H9 (cell line): ENCODE data around the gene SLC28A3. TPM values are rescaled to one million over a fixed set of nuclear protein-coding genes. Genes with fewer than 3 reads are reported as not detected.

Source experiments
- DNase-seq: peaks from one replicate; pipeline ENCODE4 v3.0.0-alpha.2; 2017
- H2AFZ ChIP-seq: one replicate; pipeline ENCODE4 v1.6.1; 2013; ENCODE audit warnings: mild to moderate bottlenecking, low read length, control low read depth, moderate library complexity
- H2AK5ac ChIP-seq: 2 replicates; pipeline ENCODE4 v1.6.1; 2013; ENCODE audit warnings: low read length, control low read depth, mixed read lengths; ENCODE audit not compliant: insufficient read length
- H2BK120ac ChIP-seq: one replicate; pipeline ENCODE4 v1.6.1; 2013; ENCODE audit warnings: low read depth, mild to moderate bottlenecking, low read length, control low read depth, inconsistent platforms; ENCODE audit not compliant: poor library complexity, severe bottlenecking
- H2BK12ac ChIP-seq: 2 replicates; pipeline ENCODE4 v1.6.1; 2013; ENCODE audit warnings: low read length, control low read depth, mixed read lengths, low read depth; ENCODE audit not compliant: insufficient read length
- H2BK15ac ChIP-seq: 2 replicates; pipeline ENCODE4 v1.6.1; 2013; ENCODE audit warnings: low read depth, low read length, control low read depth
- H2BK20ac ChIP-seq: one replicate; pipeline ENCODE4 v1.6.1; 2013; ENCODE audit warnings: low read depth, mild to moderate bottlenecking, low read length, control low read depth, inconsistent platforms; ENCODE audit not compliant: poor library complexity, severe bottlenecking
- H2BK5ac ChIP-seq: 2 replicates; pipeline ENCODE4 v1.6.1; 2013; ENCODE audit warnings: low read length, control low read depth, mixed read lengths; ENCODE audit not compliant: insufficient read length
- H3K14ac ChIP-seq: 2 replicates; pipeline ENCODE4 v1.6.1; 2013; ENCODE audit warnings: low read length, control low read depth; ENCODE audit not compliant: insufficient read depth
- H3K18ac ChIP-seq: 2 replicates; pipeline ENCODE4 v1.6.1; 2013; ENCODE audit warnings: low read depth, mild to moderate bottlenecking, mixed read lengths, low read length, control low read depth; ENCODE audit not compliant: insufficient read length
- H3K23ac ChIP-seq: 2 replicates; pipeline ENCODE4 v1.6.1; 2013; ENCODE audit warnings: low read length, control low read depth, mixed read lengths, low read depth; ENCODE audit not compliant: insufficient read length
- H3K23me2 ChIP-seq: 2 replicates; pipeline ENCODE4 v1.6.1; 2013; ENCODE audit warnings: low read depth, mild to moderate bottlenecking, mixed read lengths, low read length, control low read depth; ENCODE audit not compliant: insufficient read length, poor library complexity, severe bottlenecking
- H3K27ac ChIP-seq: 2 replicates; pipeline ENCODE4 v1.5.1; 2013; ENCODE audit warnings: low read length, control low read depth, mixed read lengths, low read depth; ENCODE audit not compliant: insufficient read length
- H3K27me3 ChIP-seq: 2 replicates; pipeline ENCODE4 v1.6.1; 2013; ENCODE audit warnings: low read length, control low read depth, inconsistent platforms; ENCODE audit not compliant: insufficient read depth
- H3K4ac ChIP-seq: 2 replicates; pipeline ENCODE4 v1.6.1; 2013; ENCODE audit warnings: low read depth, mild to moderate bottlenecking, control low read depth, inconsistent platforms, low read length, moderate library complexity
- H3K4me1 ChIP-seq: 2 replicates; pipeline ENCODE4 v1.6.1; 2013; ENCODE audit warnings: low read length, control low read depth, inconsistent platforms; ENCODE audit not compliant: insufficient read depth
- H3K4me2 ChIP-seq: 2 replicates; pipeline ENCODE4 v1.6.1; 2013; ENCODE audit warnings: low read length, control low read depth, mixed read lengths; ENCODE audit not compliant: insufficient read length, insufficient read depth
- H3K56ac ChIP-seq: 2 replicates; pipeline ENCODE4 v1.6.1; 2013; ENCODE audit warnings: low read depth, mild to moderate bottlenecking, mixed read lengths, low read length, control low read depth; ENCODE audit not compliant: insufficient read length
- H3K79me1 ChIP-seq: 2 replicates; pipeline ENCODE4 v1.6.1; 2013; ENCODE audit warnings: low read depth, mild to moderate bottlenecking, moderate library complexity, low read length, control low read depth, inconsistent platforms; ENCODE audit not compliant: insufficient read depth, poor library complexity, severe bottlenecking
- H3K79me2 ChIP-seq: 2 replicates; pipeline ENCODE4 v1.6.1; 2013; ENCODE audit warnings: low read length, control low read depth, inconsistent platforms; ENCODE audit not compliant: insufficient read depth
- H3K9ac ChIP-seq: 2 replicates; pipeline ENCODE4 v1.6.1; 2013; ENCODE audit warnings: low read length, control low read depth, mixed read lengths; ENCODE audit not compliant: insufficient read length; ENCODE audit errors: extremely low read depth
- H3K9me3 ChIP-seq: one replicate; pipeline ENCODE4 v1.6.1; 2013; ENCODE audit warnings: low read depth, low read length, inconsistent platforms; ENCODE audit not compliant: control insufficient read depth
- H3T11ph ChIP-seq: one replicate; pipeline ENCODE4 v1.6.1; 2013; ENCODE audit warnings: mild to moderate bottlenecking, low read length, control low read depth, inconsistent platforms
- H4K20me1 ChIP-seq: one replicate; pipeline ENCODE4 v1.6.1; 2013; ENCODE audit not compliant: control insufficient read depth, insufficient read length, insufficient read depth
- H4K5ac ChIP-seq: 2 replicates; pipeline ENCODE4 v1.6.1; 2013; ENCODE audit warnings: low read depth, mild to moderate bottlenecking, mixed read lengths, low read length, control low read depth; ENCODE audit not compliant: insufficient read length
- H4K8ac ChIP-seq: replicated peaks from 2 replicates; pipeline ENCODE4 v1.6.1; 2013; ENCODE audit warnings: low read length, control low read depth, mixed read lengths, low read depth; ENCODE audit not compliant: insufficient read length
- H4K91ac ChIP-seq: 2 replicates; pipeline ENCODE4 v1.6.1; 2013; ENCODE audit warnings: low read depth, mild to moderate bottlenecking, moderate library complexity, mixed read lengths, low read length, control low read depth; ENCODE audit not compliant: insufficient read length
- H3K27ac Mint-ChIP-seq, 3 experiments: 2 replicates in 2 of 3; 3 replicates in 1 of 3; pipeline ENCODE4 v1.8.0; 2020 to 2021; ENCODE audit warnings: mixed read lengths in 3 of 3, mild to moderate bottlenecking in 1 of 3, moderate library complexity in 1 of 3
- H3K27me3 Mint-ChIP-seq: 2 replicates; pipeline ENCODE4 v1.8.0; 2021; ENCODE audit warnings: low read depth, mild to moderate bottlenecking, moderate library complexity, mixed read lengths
- H3K36me3 Mint-ChIP-seq, 3 experiments: 2 replicates in 2 of 3; 3 replicates in 1 of 3; pipeline ENCODE4 v1.8.0; 2020 to 2021; ENCODE audit warnings: low read depth in 3 of 3, mixed read lengths in 3 of 3; ENCODE audit not compliant: insufficient read depth in 1 of 3
- H3K4me1 Mint-ChIP-seq, 2 experiments: 2 replicates each; pipeline ENCODE4 v1.8.0; 2020; ENCODE audit warnings: mixed read lengths in 2 of 2
- H3K4me3 Mint-ChIP-seq, 2 experiments: 2 replicates in 1 of 2; 3 replicates in 1 of 2; pipeline ENCODE4 v1.8.0; 2020 to 2021; ENCODE audit warnings: mild to moderate bottlenecking in 2 of 2, mixed read lengths in 2 of 2, moderate library complexity in 1 of 2
- H3K9me3 Mint-ChIP-seq, 2 experiments: 2 replicates in 1 of 2; 3 replicates in 1 of 2; pipeline ENCODE4 v1.8.0; 2020; ENCODE audit warnings: mild to moderate bottlenecking in 2 of 2, mixed read lengths in 2 of 2, moderate library complexity in 1 of 2
- CTCF ChIP-seq: fragments of 200-600 bp; sonication (generic); conservative IDR thresholded peaks from 3 replicates; pipeline ENCODE4 v1.8.0; 2021; ENCODE audit warnings: antibody characterized with exemption, mild to moderate bottlenecking
- WGBS: extraction: QIAGEN DNeasy Blood & Tissue Kit; methylation state at CpG from one replicate; pipeline ENCODE4 v1.1.7; 2013; ENCODE audit warnings: missing lambda C conversion rate, low lambda C conversion rate, mixed read lengths; ENCODE audit not compliant: insufficient read length; ENCODE audit errors: extremely low coverage; 5-methylcytosine and 5-hydroxymethylcytosine counted together
- total RNA-seq: library from RNA; stranded (reverse); gene quantifications from 2 replicates; pipeline ENCODE4 v1.2.1, GENCODE V29; 2021

SLC28A3 gene
- total RNA-seq, 1 experiment from 2014 or later, result not detected

GRCh38 chr9:84239343-84239742 is 101.2 kb downstream of the SLC28A3 start:
- Histone ChIP-seq H3K4me2 (no peak overlapping the region), H3K18ac (no peak overlapping the region), H3T11ph (no peak overlapping the region), H3K9me3 (no peaks in the 10 kb centered on the region), H3K4ac (no peak overlapping the region), H3K27me3 (no peaks in the 10 kb centered on the region), H3K14ac (no peak overlapping the region), H4K8ac (no peak overlapping the region), H4K5ac (no peak overlapping the region), H3K79me2 (no peaks in the 10 kb centered on the region), H2BK120ac (no peak overlapping the region), H3K9ac (no peak overlapping the region), H2AFZ (no peak overlapping the region), H3K23ac (no peak overlapping the region), H2BK5ac (no peak overlapping the region), H3K79me1 (no peaks in the 10 kb centered on the region), H4K91ac (no peak overlapping the region), H3K56ac (no peak overlapping the region), H3K27ac (no peak overlapping the region), H3K23me2 (no peaks in the 10 kb centered on the region), H4K20me1 (no peaks in the 10 kb centered on the region), H2BK15ac (no peak overlapping the region), H2BK12ac (no peak overlapping the region), H3K4me1 (no peaks in the 10 kb centered on the region), H2AK5ac (no peak overlapping the region), H2BK20ac (no peak overlapping the region)
- Mint-ChIP-seq H3K4me3 (no peak overlapping the region), H3K27ac (no peak overlapping the region), H3K4me1 (no peaks in the 10 kb centered on the region), H3K9me3 (peaks cover 15 to 22% of the 10 kb centered on the region in 2 experiments), H3K27me3 (peaks cover 5% of the 10 kb centered on the region), H3K36me3 (peaks cover 5 to 25% (median 14%) of the 10 kb centered on the region in 3 experiments; a peak in 6 of 7 replicates)
- no CpG with 5 or more reads among the region's 2 CpGs for WGBS
- no peak for TF ChIP-seq CTCF
- no peak for DNase-seq
